Activated gamma-delta T cell (primary cell): Measurements from ENCODE around the gene PI4KA.

Source experiments
- DNase-seq: peaks from one replicate; lab custom pipeline; 2025; lab: John Stamatoyannopoulos, UW

The PI4KA gene

DNA sequence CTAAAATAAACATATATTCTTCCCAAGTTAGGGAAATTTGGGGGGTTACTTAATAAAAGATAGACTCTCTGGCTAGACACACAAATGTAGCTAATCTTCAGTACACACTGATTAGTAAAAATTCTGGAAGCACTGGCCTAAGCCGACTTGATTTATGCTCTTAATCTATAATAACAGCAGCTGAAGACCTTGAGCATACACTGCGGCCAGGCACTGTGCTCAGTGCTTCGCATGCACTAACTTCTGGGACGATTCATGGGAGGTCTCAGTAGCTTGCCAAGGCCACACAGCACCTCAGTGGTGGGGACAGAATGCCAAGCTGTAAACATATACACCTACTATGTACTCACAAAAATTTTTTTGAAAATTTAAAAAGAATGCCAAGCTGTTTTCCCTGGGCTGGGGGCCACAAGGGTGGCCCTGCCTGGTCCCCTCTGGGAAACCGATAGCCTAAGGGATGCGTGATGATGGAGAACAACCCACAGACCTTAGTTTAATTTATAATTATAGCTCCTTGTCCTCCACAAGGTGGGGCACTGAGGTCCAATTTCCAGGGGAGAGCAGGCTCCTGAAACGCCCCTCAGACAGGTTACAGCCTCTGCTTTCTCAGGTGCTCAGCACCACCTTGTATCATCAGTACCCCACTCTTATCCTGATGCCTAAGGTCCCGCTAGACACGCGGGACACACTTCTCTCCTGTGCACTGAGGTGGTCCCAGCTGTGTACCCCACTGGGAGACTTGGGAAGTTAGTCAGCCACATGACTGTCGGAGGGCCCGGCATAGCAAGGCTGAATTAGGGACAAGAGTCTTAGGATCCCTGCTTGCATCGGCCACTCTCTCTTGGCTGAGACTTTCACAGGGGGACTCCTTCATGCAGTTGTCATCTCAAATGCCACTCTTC, 64.6 kb downstream of the PI4KA start:
- no peak for DNase-seq

DNA sequence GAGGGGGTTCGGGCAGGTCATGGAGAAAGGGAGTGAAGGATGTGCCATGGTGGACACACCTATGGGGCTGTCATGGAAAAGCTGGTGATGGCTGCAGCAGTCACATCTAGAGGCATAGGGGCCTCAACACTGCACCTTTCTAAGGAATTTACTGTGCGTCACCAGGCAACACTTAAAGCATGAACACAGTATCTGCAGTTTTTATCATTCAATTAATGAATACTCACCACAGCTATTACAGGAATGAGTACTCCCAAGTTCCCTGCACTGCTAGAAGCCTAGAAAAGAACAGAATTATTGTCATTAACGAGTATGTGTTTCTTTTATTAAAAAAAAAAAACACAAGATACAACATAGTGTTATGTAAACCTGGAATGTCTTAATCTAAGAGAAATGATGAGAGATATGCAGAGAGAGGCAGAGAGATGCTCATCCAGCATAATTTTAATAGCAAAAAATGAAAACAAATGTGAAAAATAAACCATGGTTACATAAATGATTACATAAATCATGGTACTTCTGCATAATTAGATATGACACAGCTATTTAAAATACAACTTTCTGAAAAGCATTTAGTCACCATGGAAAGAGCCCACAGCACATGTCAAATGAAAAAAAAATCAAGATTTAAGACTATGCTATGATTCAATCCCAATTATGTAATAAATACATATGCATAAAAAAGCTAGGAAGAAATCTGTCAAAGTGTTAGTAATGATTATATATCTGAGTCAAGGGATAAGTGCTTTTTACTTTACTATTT, 65.5 kb downstream of the PI4KA start:
- DNase-seq, result no peak

DNA sequence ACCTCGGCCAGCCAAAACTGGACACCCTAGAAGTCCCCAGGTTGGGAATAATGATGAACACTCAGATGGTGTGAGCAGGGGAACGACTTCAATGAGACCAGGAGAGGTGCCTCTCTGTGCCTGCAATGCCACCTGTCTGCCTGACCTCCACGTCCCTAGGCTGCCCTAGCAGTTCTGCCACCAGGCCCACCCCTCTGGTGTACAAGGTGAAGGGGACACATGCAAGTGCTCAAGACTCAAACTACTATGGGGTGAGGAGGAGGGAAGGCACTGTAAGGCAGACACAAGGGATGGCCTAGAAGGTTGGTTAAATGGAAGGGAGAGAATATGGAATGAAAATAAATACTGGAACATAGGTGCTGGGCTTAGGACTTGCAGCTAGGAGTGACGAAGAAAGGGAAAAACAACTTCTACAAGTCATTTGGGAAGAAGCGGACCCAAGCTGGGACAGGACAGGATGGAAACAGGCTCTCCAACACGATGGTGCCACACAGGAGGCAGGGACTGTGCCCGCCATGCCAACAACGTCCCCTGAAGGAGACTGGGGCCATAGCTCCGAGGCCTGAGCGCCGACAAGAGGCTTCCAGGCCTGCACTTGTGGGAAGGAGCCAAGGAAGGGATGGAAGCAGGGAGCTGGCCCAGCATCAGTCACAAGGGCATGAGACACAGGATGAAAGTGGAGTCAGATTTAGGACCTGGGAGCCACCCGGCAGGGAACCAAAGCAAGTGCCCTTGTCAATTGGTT, 66.2 kb downstream of the PI4KA start:
- no peak for DNase-seq

DNA sequence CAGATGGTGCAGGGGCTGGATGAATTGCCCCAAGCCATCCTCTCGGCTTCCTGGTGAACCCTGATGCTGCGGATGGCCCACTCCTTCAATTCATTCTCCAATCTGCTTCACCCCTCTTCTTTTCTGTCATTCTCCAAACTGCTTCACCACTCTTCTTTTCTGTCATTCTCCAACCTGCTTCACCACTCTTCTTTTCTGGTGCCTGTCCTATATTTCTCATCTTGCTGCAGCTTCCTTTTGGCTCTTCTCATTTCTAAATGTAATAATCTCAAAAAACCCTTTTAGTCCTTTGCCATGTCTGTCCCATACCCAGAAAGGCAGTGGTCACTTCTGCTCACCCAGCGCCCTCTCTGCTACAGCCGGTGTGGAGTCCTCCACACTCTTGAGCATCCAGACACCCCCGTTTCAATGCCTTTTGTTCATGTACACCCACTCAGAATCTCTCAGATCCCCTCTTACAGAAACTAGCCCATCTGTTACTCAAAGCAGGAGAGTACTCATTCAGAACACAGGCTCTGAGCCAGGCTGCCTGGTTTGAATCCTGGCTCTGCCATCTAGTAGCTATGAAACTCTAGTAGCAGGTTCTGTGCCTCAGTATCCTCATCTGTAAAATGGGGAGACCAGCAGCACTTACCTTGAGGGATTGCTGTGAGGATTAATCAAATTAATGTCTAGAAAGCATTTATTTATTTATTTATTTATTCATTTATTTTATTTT, 69.8 kb downstream of the PI4KA start:
- no peak for DNase-seq

DNA sequence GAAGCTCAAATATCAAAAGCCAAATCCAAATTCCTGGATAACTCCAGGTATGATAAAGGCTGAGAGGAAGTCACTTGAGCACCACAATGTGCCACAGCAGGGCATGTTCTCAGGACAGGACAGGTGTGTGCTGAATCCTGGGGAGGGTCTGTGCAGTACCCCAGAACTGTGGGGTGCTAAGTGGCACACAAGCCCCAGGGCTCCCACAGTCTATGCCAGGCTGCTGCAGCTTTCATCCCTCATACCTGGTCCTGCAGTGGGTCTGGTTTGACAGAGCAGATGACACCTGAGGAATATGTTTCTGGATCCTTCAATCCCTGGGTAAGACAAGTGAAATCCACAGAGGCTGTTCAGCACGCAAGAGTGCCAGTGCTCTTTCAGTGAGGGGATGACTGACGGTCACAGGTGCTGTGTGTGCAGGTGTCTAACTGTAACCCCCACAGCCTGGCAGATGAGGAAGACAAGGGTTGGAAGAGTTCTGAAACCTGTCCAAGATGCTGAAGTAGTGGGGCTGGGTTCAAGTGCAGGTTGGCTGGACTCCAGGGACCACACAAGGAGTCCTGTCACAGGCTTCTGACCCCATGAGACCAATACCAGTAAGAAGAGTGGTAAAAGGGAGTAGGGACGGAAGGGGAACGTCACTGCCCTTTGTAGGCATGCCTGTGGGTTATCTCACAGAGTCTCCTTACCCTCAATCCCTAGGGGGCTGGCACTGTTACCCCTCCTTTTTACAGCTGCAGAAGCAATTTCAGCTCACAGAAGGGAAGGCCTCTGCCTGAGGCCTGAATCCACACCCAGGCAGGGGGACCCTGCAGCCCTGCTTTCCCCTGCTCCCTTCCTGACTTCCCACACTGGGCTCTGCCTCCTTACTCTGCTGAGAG, 70.6 kb downstream of the PI4KA start:
- DNase-seq, result no peak

DNA sequence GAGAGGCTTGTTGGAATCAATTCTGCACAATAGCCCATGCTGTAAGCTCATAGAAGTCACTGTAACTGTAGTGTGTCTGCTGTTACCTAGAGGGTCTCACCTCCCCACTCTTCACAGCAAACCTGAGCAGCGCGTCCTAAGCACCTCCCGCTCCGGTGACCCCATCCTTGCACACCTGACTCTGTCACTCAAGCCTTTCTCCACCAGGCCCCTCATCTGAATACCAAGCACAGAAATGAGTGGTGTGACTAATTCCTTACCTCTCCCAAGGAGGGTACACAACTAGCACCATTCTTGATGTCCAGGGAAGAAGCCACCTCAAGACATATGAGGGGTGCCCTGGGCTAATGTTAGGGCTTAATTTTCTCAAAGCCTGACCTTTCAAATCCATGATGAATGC, 71.4 kb downstream of the PI4KA start:
- no peak for DNase-seq

DNA sequence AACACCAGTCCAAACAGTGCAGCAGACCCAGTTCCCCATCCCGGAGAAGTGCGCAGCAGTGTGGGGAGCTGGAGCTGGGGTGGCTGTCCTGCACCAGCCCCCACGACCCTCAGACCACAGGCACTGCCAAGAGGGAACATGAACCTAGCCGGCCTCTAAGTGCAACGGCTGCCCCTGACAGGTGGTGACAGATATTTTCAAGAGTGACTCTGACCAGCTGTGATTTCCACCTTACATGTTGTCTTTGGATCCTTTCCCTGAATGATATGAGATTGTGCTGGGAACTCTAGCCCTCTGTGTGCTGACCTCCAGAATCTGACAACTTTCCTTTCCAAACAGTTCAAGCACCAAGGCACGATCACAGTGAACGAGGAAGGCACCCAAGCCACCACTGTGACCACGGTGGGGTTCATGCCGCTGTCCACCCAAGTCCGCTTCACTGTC, 72.1 kb downstream of the PI4KA start:
- DNase-seq, result no peak

DNA sequence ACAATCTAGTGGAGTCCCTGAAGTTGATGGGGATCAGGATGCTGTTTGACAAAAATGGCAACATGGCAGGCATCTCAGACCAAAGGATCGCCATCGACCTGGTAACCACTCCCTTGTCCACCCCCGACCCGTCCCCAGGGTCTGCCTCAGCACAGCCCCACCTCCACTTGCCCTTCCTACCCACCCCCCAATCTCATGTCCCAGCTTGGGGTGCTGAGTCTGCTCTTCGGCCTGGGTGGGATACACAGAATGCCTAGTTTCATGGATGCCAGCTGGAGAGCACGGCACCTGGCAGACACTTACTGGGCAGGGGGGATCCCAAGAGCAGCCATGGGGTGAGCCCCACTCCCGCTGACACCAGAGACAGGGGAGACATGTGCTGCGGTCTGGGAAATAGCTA, 72.6 kb downstream of the PI4KA start:
- DNase-seq, result no peak

DNA sequence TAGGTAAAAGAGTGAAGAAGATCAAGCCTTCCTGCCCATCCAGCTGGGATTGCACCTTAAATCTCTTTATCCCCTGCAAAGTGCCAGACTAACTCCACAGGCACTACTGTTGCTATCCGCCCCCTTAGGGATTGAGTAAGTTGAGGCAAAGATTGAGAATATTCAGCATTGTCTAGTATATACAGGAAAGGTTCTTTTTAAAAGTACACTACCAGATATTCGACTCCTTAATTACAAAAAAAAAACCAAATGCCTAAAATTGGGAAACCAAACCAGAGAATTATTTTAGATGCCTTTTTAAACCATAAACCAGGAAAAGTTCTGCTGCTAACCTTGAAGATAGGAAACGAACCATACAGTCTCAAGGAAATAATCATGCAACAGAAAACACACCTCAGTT, 73.2 kb downstream of the PI4KA start:
- DNase-seq, result no peak

DNA sequence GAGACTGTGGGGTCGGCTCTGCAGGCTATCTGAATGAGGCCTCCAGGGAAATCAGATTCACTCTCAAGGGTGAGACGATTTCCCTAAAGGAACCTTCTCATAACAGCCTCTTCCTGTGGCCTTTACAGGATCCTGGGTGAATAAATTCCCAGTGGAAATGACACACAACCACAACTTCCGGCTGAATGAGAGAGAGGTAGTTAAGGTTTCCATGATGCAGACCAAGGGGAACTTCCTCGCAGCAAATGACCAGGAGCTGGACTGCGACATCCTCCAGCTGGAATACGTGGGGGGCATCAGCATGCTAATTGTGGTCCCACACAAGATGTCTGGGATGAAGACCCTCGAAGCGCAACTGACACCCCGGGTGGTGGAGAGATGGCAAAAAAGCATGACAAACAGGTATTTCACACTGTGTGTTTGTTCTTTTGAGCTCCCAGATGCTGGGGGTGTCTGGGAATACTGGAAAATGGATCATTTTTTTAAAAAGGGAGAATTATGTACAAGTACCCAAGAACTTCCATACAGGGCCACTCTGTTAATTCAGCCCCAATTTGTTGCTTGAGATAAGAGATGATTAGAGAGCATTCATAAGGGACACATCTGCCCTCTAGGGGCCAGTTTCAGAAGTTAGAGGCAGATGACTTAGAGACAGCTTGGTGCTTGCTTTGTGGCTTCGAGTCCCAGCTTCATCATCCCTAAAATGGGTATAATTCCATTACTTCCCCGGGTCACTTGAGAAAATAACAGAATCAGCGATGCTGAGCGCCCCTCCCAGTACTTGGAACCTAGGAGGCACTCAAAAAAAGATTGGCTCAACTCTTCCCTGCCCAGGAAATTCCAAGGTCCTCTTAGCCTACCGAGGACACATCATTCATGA, 74.5 kb downstream of the PI4KA start:
- no peak for DNase-seq

DNA sequence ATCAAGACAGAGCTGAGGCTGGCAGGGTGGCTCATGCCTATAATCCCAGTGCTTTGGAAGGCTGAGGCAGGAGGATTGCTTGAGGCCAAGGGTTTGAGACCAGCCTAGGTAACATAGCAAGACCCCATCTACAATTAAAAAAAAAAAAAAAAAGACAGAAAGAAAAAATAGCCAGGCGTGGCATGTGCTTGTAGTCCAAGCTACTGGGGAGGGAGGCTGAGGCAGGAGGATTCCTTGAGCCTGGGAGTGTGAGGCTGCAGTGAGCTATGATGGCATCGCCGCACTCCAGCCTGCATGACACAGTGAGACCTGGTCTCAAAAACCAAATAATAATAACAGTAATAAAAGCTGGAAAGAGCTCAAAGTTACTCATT, 75.3 kb downstream of the PI4KA start:
- DNase-seq, result no peak

DNA sequence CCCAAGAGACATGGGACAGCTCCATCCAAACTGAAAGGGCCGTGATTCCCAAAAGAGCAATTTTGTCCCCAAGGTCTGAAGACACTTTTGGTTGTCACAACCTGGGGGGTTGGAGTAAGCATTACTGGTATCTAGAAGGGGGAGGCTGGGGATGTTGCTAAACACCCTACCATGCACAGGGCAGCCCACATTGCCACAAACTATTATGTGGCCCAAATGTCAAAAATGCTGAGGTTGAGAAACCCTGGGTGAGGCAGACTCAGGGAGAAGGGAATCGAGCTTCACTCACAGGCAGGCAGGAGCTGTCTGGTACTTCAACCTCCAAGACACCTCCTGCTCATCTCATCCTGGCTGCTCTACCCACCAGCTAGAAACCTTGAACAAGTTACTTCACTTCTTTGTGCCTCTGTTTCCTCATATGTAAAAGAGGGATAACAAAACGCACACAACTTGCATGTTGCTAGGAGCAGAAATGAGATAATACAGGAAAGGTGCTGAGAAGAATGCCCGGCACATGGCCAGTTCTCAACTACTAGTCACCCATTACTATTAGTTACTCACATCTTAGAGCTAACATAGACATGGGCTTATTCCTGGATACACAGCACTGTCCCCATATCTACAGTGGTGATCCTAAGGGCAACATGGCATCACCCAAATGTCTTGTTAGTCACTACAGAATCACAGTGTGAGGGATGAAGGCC, 75.9 kb downstream of the PI4KA start:
- DNase-seq, result no peak

DNA sequence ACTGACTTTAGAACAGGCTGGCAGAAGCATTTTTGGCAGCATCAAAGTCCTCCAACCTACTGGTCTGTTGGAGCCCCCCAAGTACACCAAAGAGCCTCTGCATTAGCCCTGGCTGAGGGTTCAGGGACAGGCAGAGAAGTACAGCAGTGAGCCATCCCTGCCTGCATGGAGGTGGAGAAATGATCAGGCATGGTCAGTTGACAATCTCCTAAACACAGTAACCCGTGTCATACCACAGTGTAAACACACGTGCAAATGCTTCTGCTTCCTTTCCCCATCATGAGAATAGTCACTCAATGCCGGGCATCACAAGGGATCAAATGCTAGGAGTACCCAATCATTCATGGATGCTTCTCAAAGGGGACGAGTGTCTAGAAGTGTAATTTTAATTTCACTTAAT, 76.5 kb downstream of the PI4KA start:
- DNase-seq, result no peak

DNA sequence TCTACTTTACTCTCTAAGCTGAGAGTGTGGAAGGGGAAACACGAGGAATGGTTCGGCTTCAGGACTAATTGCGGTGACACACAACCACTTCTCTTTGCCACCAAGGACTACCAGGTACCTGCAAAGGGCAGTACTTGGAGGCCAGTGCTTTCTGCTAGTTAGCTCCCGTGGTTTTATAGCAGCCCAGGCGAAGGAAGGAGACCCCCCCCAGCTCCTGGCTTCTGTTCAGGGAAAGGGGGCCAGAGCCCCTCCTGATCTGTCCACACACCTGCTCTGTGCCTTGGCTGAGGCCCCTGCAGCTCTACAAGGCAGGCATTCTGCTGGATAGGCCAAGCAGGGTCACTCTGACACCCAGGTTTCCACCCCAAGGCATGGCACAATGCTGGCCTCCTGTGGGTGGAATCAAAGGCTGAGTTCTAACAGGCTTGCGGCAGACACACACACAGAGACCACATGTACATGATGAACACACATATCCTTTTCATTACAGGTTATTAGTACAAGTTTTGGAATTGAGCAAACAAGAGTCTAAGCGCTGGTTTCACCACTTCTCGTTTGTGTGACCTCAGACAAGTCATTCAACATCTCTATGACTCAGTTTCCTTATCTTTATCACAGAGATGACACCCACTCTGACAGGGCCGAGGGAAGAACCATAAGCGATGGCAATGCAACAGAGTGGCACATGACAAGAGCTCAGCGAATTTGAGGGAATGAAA, 77.2 kb downstream of the PI4KA start:
- DNase-seq, result no peak

DNA sequence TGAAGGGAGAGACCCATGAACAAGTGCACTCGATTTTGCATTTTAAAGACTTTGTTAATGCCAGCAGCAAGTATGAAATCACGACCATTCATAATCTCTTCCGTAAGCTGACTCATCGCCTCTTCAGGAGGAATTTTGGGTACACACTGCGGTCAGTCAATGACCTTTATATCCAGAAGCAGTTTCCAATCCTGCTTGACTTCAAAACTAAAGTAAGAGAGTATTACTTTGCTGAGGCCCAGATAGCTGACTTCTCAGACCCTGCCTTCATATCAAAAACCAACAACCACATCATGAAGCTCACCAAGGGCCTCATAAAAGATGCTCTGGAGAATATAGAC, 78.8 kb downstream of the PI4KA start:
- DNase-seq, result no peak

DNA sequence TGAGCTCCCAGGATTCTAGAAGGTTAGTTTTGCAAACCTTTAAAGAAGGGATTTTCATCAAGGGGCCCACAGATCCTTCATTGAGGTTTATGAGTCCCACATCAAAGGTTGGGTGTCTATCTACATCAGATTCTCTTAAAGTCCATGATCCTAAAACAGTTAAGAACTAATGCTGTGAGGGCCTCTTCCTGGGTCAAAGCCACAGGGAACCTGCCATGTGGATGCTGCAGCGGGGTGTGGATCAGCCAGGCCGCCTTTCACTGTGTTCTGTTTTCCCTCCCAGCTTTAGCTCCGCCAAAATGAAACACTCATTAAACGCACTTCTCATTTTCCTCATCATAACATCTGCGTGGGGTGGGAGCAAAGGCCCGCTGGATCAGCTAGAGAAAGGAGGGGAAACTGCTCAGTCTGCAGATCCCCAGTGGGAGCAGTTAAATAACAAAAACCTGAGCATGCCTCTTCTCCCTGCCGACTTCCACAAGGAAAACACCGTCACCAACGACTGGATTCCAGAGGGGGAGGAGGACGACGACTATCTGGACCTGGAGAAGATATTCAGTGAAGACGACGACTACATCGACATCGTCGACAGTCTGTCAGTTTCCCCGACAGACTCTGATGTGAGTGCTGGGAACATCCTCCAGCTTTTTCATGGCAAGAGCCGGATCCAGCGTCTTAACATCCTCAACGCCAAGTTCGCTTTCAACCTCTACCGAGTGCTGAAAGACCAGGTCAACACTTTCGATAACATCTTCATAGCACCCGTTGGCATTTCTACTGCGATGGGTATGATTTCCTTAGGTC, 79.4 kb downstream of the PI4KA start:
- no peak for DNase-seq

DNA sequence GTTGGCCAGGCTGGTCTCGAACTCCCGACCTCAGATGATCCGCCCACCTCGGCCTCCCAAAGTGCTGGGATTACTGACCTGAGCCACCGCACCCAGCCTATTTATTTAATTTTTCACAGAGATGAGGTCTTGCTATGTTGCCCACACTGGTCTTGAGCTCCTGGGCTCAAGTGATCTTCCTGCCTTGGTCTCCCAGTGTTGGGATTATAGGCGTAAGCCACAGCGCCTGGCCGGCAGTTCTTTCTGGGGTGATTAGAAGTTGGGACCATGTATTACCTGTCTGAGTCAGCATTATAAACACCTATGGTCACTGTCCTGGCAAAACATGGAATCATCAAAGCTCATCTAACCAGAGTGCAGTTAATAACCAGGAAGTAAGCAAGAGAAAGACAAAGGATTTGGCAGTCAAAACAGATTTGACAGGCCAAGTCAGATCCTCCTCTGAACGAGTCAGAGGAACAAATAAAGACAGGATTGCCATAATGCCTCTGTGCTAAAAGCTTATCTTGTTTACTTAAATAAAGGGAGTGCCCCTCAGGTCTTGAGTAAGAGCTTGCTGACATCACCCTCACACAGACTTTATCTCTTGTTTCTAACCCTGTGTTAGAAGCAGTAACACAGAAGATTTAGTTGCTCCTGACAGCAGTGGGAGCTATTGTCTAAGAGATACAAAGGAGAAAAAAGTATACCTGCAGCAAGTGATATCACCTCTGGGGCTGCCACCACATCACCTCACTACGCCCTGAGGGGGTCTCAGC, 81.0 kb downstream of the PI4KA start:
- DNase-seq, result no peak
